ENCODE data around the gene STMND1. TPM values are rescaled to one million over a fixed set of nuclear protein-coding genes. Genes with fewer than 3 reads are reported as not detected.

Gene STMND1
- total RNA-seq, 2 donors from 2014 or later = 0.26 TPM; not detected in 1

- Histone ChIP-seq H3K4me3 (no peak overlapping the region), H3K27me3 (no peaks in the 10 kb centered on the region), H3K27ac (no peak overlapping the region), H3K9me3 (no peaks in the 10 kb centered on the region), H3K4me1 (no peaks in the 10 kb centered on the region), H3K36me3 (replicated peaks in 1 of 2; ENCODE audit: insufficient read depth in 1 of 2, low read depth in 2 of 2) (no peaks in the 10 kb centered on the region)
- DNase-seq (no peak), ATAC-seq (no peak)
- WGBS, 2 donors = 90 to 92% methylated on average over 6 of the region's 6 CpGs
- TF ChIP-seq POLR2A (IDR thresholded peaks at IDR 0.05) (no peak), CTCF (IDR thresholded peaks at IDR 0.05) (no peak)
- intact Hi-C loops (cut with DNase I) = no loop called here
These were observed 67.9 kb downstream of the STMND1 start for GRCh38 chr6:17169711-17170110.

GRCh38 chr6:17172836-17173470, 71.1 kb downstream of the STMND1 start:
- no peak for DNase-seq
- ATAC-seq = no peak
- Histone ChIP-seq H3K4me3 (no peak overlapping the region), H3K27me3 (no peaks in the 10 kb centered on the region), H3K27ac (no peak overlapping the region), H3K36me3 (replicated peaks in 1 of 2; ENCODE audit: insufficient read depth in 1 of 2, low read depth in 2 of 2) (no peaks in the 10 kb centered on the region), H3K4me1 (no peaks in the 10 kb centered on the region), H3K9me3 (no peaks in the 10 kb centered on the region)
- WGBS, 2 donors = 33 to 45% methylated on average over 4 of the region's 4 CpGs
- intact Hi-C loops (cut with DNase I) = no loop called here
- TF ChIP-seq POLR2A (IDR thresholded peaks at IDR 0.05) (no peak), CTCF (IDR thresholded peaks at IDR 0.05) (no peak)

GRCh38 chr6:17178326-17178725, 76.5 kb downstream of the STMND1 start:
- DNase-seq = no peak
- Histone ChIP-seq H3K4me3 (no peak overlapping the region), H3K4me1 (no peaks in the 10 kb centered on the region), H3K9me3 (no peaks in the 10 kb centered on the region), H3K36me3 (replicated peaks in 1 of 2; ENCODE audit: insufficient read depth in 1 of 2, low read depth in 2 of 2) (no peaks in the 10 kb centered on the region), H3K27ac (no peak overlapping the region), H3K27me3 (no peaks in the 10 kb centered on the region)
- 53 to 76% methylated on average over 2 of the region's 2 CpGs for WGBS, 2 donors
- TF ChIP-seq POLR2A (IDR thresholded peaks at IDR 0.05) (no peak), CTCF (IDR thresholded peaks at IDR 0.05) (no peak)
- intact Hi-C loops (cut with DNase I) = no loop called here
- no peak for ATAC-seq

GRCh38 chr6:17178754-17179529, 77.1 kb downstream of the STMND1 start:
- no peak for ATAC-seq
- Histone ChIP-seq H3K4me1 (no peaks in the 10 kb centered on the region), H3K36me3 (replicated peaks in 1 of 2; ENCODE audit: insufficient read depth in 1 of 2, low read depth in 2 of 2) (no peaks in the 10 kb centered on the region), H3K4me3 (no peak overlapping the region), H3K9me3 (no peaks in the 10 kb centered on the region), H3K27me3 (no peaks in the 10 kb centered on the region), H3K27ac (no peak overlapping the region)
- TF ChIP-seq CTCF (IDR thresholded peaks at IDR 0.05) = no peak
- TF ChIP-seq POLR2A (IDR thresholded peaks at IDR 0.05) = no peak
- DNase-seq = no peak
- intact Hi-C loops (cut with DNase I) = no loop called here
- 64 to 73% methylated on average over 1 of the region's 1 CpG for WGBS, 2 donors
